MM.1S (cell line): Measurements from ENCODE around the gene AADAC.

Experiments
- DNase-seq: peaks from one replicate; pipeline ENCODE4 v3.0.0-alpha.2; 2015
- H2AFZ ChIP-seq: fragments of 300-600 bp; sonication (generic); 2 replicates; pipeline ENCODE4 v1.6.0; 2016; ENCODE audit warnings: antibody characterized with exemption, low read length
- H3F3A ChIP-seq: fragments of 300-600 bp; sonication (generic); 2 replicates; pipeline ENCODE4 v1.6.1; 2016; ENCODE audit warnings: mild to moderate bottlenecking, antibody characterized with exemption, low read length, moderate library complexity, mixed read lengths; ENCODE audit not compliant: insufficient read depth
- H3K27ac ChIP-seq: fragments of 300-600 bp; sonication (generic); 2 replicates; pipeline ENCODE4 v1.5.1; 2016; ENCODE audit warnings: mild to moderate bottlenecking, low read length
- H3K27me3 ChIP-seq: fragments of 300-600 bp; sonication (generic); replicated peaks from 2 replicates; pipeline ENCODE4 v1.6.0; 2016; ENCODE audit warnings: low read length; ENCODE audit not compliant: insufficient read depth
- H3K36me3 ChIP-seq: fragments of 300-600 bp; sonication (generic); replicated peaks from 2 replicates; pipeline ENCODE4 v1.6.1; 2016; ENCODE audit warnings: mild to moderate bottlenecking, low read length, mixed read lengths; ENCODE audit not compliant: insufficient read depth
- H3K4me1 ChIP-seq: fragments of 300-600 bp; sonication (generic); 2 replicates; pipeline ENCODE4 v1.6.1; 2016; ENCODE audit warnings: low read length, mixed read lengths
- H3K4me2 ChIP-seq: fragments of 300-600 bp; sonication (generic); 2 replicates; pipeline ENCODE4 v1.6.0; 2016; ENCODE audit warnings: low read depth, low read length
- H3K4me3 ChIP-seq: fragments of 300-600 bp; sonication (generic); 2 replicates; pipeline ENCODE4 v1.5.1; 2016; ENCODE audit warnings: low read length, mixed read lengths
- H3K79me2 ChIP-seq: fragments of 300-600 bp; sonication (generic); 2 replicates; pipeline ENCODE4 v1.6.1; 2016; ENCODE audit warnings: mixed run types, low read length, mixed read lengths
- H3K9ac ChIP-seq: fragments of 300-600 bp; sonication (generic); 2 replicates; pipeline ENCODE4 v1.6.1; 2016; ENCODE audit warnings: low read length, mixed read lengths
- H3K9me2 ChIP-seq: fragments of 300-600 bp; sonication (generic); replicated peaks from 2 replicates; pipeline ENCODE4 v1.6.1; 2016; ENCODE audit warnings: mild to moderate bottlenecking, low read length, mixed read lengths; ENCODE audit not compliant: insufficient read depth
- H3K9me3 ChIP-seq: fragments of 300-600 bp; sonication (generic); replicated peaks from 2 replicates; pipeline ENCODE4 v1.6.1; 2016; ENCODE audit warnings: mild to moderate bottlenecking, low read length, mixed read lengths; ENCODE audit not compliant: insufficient read depth
- H4K20me1 ChIP-seq: fragments of 300-600 bp; sonication (generic); 2 replicates; pipeline ENCODE4 v1.6.1; 2016; ENCODE audit warnings: mild to moderate bottlenecking, low read length, moderate library complexity, mixed read lengths; ENCODE audit not compliant: insufficient read depth
- EZH2 ChIP-seq: fragments of 300-600 bp; sonication (generic); optimal IDR thresholded peaks from 2 replicates; pipeline ENCODE3; 2017; ENCODE audit warnings: low read depth, mild to moderate bottlenecking, antibody characterized with exemption, low read length, mixed read lengths
- EZH2phosphoT487 ChIP-seq: fragments of 300-600 bp; sonication (generic); IDR thresholded peaks from 2 replicates; pipeline ENCODE4 v1.6.1; 2018; ENCODE audit warnings: antibody characterized with exemption, low read length
- TF ChIP-seq, protein P1 (sequence below): fragments of 300-600 bp; sonication (generic); IDR thresholded peaks from 2 replicates; pipeline ENCODE4 v1.5.1; 2016; ENCODE audit warnings: antibody characterized with exemption, low read length, mixed read lengths

AADAC gene

GRCh38 chr3:151817473-151817872, 3.6 kb downstream of the AADAC start:
- H3K27ac ChIP-seq = no peak overlapping the region
- H3K4me2 ChIP-seq = no peak overlapping the region
- no peaks in the 10 kb centered on the region for H3F3A ChIP-seq
- H3K4me3 ChIP-seq = no peak overlapping the region
- no peak overlapping the region for H3K9ac ChIP-seq
- H3K79me2 ChIP-seq = no peaks in the 10 kb centered on the region
- no peaks in the 10 kb centered on the region for H3K9me3 ChIP-seq
- no peak for DNase-seq
- no peaks in the 10 kb centered on the region for H3K4me1 ChIP-seq
- no peaks in the 10 kb centered on the region for H3K27me3 ChIP-seq
- H4K20me1 ChIP-seq = no peaks in the 10 kb centered on the region
- no peaks in the 10 kb centered on the region for H3K36me3 ChIP-seq
- H2AFZ ChIP-seq = no peak overlapping the region
- no peaks in the 10 kb centered on the region for H3K9me2 ChIP-seq
- TF ChIP-seq, protein P1, sequence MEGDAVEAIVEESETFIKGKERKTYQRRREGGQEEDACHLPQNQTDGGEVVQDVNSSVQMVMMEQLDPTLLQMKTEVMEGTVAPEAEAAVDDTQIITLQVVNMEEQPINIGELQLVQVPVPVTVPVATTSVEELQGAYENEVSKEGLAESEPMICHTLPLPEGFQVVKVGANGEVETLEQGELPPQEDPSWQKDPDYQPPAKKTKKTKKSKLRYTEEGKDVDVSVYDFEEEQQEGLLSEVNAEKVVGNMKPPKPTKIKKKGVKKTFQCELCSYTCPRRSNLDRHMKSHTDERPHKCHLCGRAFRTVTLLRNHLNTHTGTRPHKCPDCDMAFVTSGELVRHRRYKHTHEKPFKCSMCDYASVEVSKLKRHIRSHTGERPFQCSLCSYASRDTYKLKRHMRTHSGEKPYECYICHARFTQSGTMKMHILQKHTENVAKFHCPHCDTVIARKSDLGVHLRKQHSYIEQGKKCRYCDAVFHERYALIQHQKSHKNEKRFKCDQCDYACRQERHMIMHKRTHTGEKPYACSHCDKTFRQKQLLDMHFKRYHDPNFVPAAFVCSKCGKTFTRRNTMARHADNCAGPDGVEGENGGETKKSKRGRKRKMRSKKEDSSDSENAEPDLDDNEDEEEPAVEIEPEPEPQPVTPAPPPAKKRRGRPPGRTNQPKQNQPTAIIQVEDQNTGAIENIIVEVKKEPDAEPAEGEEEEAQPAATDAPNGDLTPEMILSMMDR = no peak
- TF ChIP-seq EZH2 (no peak), EZH2phosphoT487 (no peak)

DNA sequence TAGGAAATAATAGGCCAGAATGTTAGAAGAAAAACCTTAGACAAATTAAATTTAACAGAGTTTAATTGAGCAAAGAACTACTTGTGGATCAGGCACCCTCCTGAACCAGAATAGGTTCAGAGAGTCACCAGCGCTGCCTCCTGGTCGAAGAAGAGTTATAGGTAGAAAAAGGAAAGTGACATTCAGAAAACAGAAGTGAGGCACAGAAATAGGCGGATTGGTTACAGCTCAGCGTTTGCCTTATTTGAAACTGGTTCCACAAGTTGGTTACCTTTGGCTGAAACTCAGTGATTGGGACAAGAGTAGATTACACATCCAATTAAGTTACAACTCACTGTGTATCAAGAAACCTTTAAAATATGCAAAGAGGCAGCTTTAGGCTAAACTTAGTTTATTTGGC, 4.4 kb downstream of the AADAC start:
- Histone ChIP-seq H3K27ac (no peak overlapping the region), H3K79me2 (no peaks in the 10 kb centered on the region), H3K4me3 (no peak overlapping the region), H3K9ac (no peak overlapping the region), H4K20me1 (no peaks in the 10 kb centered on the region), H3K9me2 (no peaks in the 10 kb centered on the region), H3K36me3 (no peaks in the 10 kb centered on the region), H2AFZ (no peak overlapping the region), H3K4me1 (no peaks in the 10 kb centered on the region), H3K27me3 (no peaks in the 10 kb centered on the region), H3F3A (no peaks in the 10 kb centered on the region), H3K9me3 (no peaks in the 10 kb centered on the region), H3K4me2 (no peak overlapping the region)
- TF ChIP-seq EZH2phosphoT487 (no peak), EZH2 (no peak)
- TF ChIP-seq, protein P1 = no peak
- DNase-seq = no peak

GRCh38 chr3:151819910-151820309, 6.0 kb downstream of the AADAC start:
- Histone ChIP-seq H3K27ac (no peak overlapping the region), H3K79me2 (no peaks in the 10 kb centered on the region), H3K9me3 (no peaks in the 10 kb centered on the region), H3K4me1 (no peaks in the 10 kb centered on the region), H3K9me2 (no peaks in the 10 kb centered on the region), H2AFZ (no peak overlapping the region), H3F3A (no peaks in the 10 kb centered on the region), H4K20me1 (no peaks in the 10 kb centered on the region), H3K27me3 (no peaks in the 10 kb centered on the region), H3K9ac (no peak overlapping the region), H3K4me2 (no peak overlapping the region), H3K36me3 (no peaks in the 10 kb centered on the region), H3K4me3 (no peak overlapping the region)
- TF ChIP-seq EZH2 (no peak), EZH2phosphoT487 (no peak)
- TF ChIP-seq, protein P1 = no peak
- no peak for DNase-seq
